PC-3 (cell line): Measurements from ENCODE around the gene FAM200B. TPM values are rescaled to one million over a fixed set of nuclear protein-coding genes. Genes with fewer than 3 reads are reported as not detected.

Experiments
- ATAC-seq: fragments of 200-7000 bp; cut with Tn5 transposase; 2 replicates; pipeline ENCODE4 v1.9.1; 2020; ENCODE audit warnings: mild to moderate bottlenecking, moderate library complexity
- BruUV-seq: library from RNA; stranded (reverse); fragments of 400-500 nt; replicated peaks from 2 replicates; lab custom pipeline; 2021; lab: Mats Ljungman, UMichigan
- CTCF ChIA-PET: fragments of 300-600 bp; sonication (Branson Sonifier 250); formaldehyde crosslinking; loops from one replicate; lab custom pipeline; 2022; ENCODE audit warnings: antibody characterized with exemption; lab: Charles Lee
- POLR2A ChIA-PET: fragments of 300-600 bp; sonication (Branson Sonifier 250); formaldehyde crosslinking; loops from one replicate; lab custom pipeline; 2022; ENCODE audit warnings: antibody characterized with exemption; ENCODE audit not compliant: unreplicated experiment; lab: Charles Lee
- DNase-seq: peaks from one replicate; pipeline ENCODE4 v3.0.0-alpha.2; 2015
- H2AFZ ChIP-seq: fragments of 300-600 bp; sonication (generic); 2 replicates; pipeline ENCODE4 v1.6.0; 2016; ENCODE audit warnings: antibody characterized with exemption, low read length
- H3F3A ChIP-seq: fragments of 300-600 bp; sonication (generic); one replicate; pipeline ENCODE4 v1.6.0; 2017; ENCODE audit warnings: antibody characterized with exemption, low read length, control low read depth, mild to moderate bottlenecking; ENCODE audit not compliant: unreplicated experiment
- H3K27ac ChIP-seq: fragments of 300-600 bp; sonication (generic); 2 replicates; pipeline ENCODE4 v1.5.1; 2016; ENCODE audit warnings: mild to moderate bottlenecking, low read length
- H3K27me3 ChIP-seq: fragments of 300-600 bp; sonication (generic); 2 replicates; pipeline ENCODE4 v1.6.1; 2016; ENCODE audit warnings: low read length, mixed read lengths
- H3K36me3 ChIP-seq: fragments of 300-600 bp; sonication (generic); 2 replicates; pipeline ENCODE4 v1.6.1; 2016; ENCODE audit warnings: low read depth, mixed run types, low read length, mixed read lengths
- H3K4me1 ChIP-seq: fragments of 300-600 bp; sonication (generic); 2 replicates; pipeline ENCODE4 v1.5.1; 2016; ENCODE audit warnings: low read length; ENCODE audit not compliant: insufficient read depth
- H3K4me2 ChIP-seq: fragments of 300-600 bp; sonication (generic); 2 replicates; pipeline ENCODE4 v1.6.0; 2016; ENCODE audit warnings: low read length
- H3K4me3 ChIP-seq: fragments of 300-600 bp; sonication (generic); 2 replicates; pipeline ENCODE4 v1.5.1; 2016; ENCODE audit warnings: mild to moderate bottlenecking, low read length, mixed read lengths
- H3K79me2 ChIP-seq: fragments of 300-600 bp; sonication (generic); 2 replicates; pipeline ENCODE4 v1.6.1; 2017; ENCODE audit warnings: low read length, mixed read lengths
- H3K9ac ChIP-seq: fragments of 300-600 bp; sonication (generic); 2 replicates; pipeline ENCODE4 v1.6.0; 2016; ENCODE audit warnings: mild to moderate bottlenecking, low read length
- H3K9me2 ChIP-seq: fragments of 300-600 bp; sonication (generic); replicated peaks from 2 replicates; pipeline ENCODE4 v1.6.1; 2016; ENCODE audit warnings: mixed run types, low read length, mixed read lengths
- H3K9me3 ChIP-seq: fragments of 300-600 bp; sonication (generic); 2 replicates; pipeline ENCODE4 v1.6.1; 2016; ENCODE audit warnings: low read length, mixed read lengths
- H4K20me1 ChIP-seq: fragments of 300-600 bp; sonication (generic); 2 replicates; pipeline ENCODE4 v1.6.1; 2016; ENCODE audit warnings: low read length, mixed read lengths
- CTCF ChIP-seq: fragments of 300-600 bp; sonication (generic); conservative IDR thresholded peaks from 2 replicates; pipeline ENCODE4 v1.5.1; 2017; ENCODE audit warnings: antibody characterized with exemption, low read depth, mild to moderate bottlenecking, low read length
- EZH2 ChIP-seq: fragments of 300-600 bp; sonication (generic); IDR thresholded peaks from one replicate; pipeline ENCODE4 v1.6.1; 2017; ENCODE audit warnings: antibody characterized with exemption, mild to moderate bottlenecking, low read length; ENCODE audit not compliant: unreplicated experiment
- EZH2phosphoT487 ChIP-seq: fragments of 300-600 bp; sonication (generic); IDR thresholded peaks from 2 replicates; pipeline ENCODE4 v1.6.1; 2018; ENCODE audit warnings: mild to moderate bottlenecking, antibody characterized with exemption, low read length, borderline replicate concordance
- intact Hi-C: fragments of 100-400 bp; cut with micrococcal nuclease; formaldehyde crosslinking; loops from 2 replicates; pipeline ENCODE4 v1.9.0; 2023
- total RNA-seq: library from RNA; depleted of rRNA; stranded (reverse); fragments of >200 nt; gene quantifications from 2 replicates; pipeline ENCODE4 v1.2.3, GENCODE V29; 2014; rRNA removed

The FAM200B gene
- total RNA-seq, 1 experiment from 2014 or later, result 20.1 TPM

GRCh38 chr4:15738877-15739276 lies 57.2 kb downstream of the FAM200B start:
- Histone ChIP-seq H3K9me2 (no peaks in the 10 kb centered on the region), H3K4me1 (no peaks in the 10 kb centered on the region), H3K9ac (no peak overlapping the region), H2AFZ (no peak overlapping the region), H3K9me3 (no peaks in the 10 kb centered on the region), H3K27ac (no peak overlapping the region), H3K4me2 (no peak overlapping the region), H4K20me1 (no peaks in the 10 kb centered on the region), H3K36me3 (no peaks in the 10 kb centered on the region), H3K4me3 (no peak overlapping the region), H3F3A (no peaks in the 10 kb centered on the region), H3K27me3 (no peaks in the 10 kb centered on the region), H3K79me2 (no peaks in the 10 kb centered on the region)
- ChIA-PET POLR2A (interaction anchor here (0.6 kb wide), 1 partner anchor 57 kb away, joined by 3 read pairs; no protein-coding TSS in a partner anchor), CTCF (no interaction called here)
- TF ChIP-seq CTCF, result no peak
- TF ChIP-seq EZH2, result no peak
- no peak for TF ChIP-seq EZH2phosphoT487
- no peak for ATAC-seq
- BruUV-seq, result no TSS peak
- intact Hi-C loops, result no loop called here
- no peak for DNase-seq

Other genes starting within 250 kb of the FAM200B start
- gene CC2D2A, start 211.9 kb upstream of the FAM200B start, total RNA-seq, result 13.1 and 13.4 TPM in 2 replicates
- 21.9 and 42.4 TPM in 2 replicates for gene FBXL5, start 26.5 kb upstream of the FAM200B start, total RNA-seq
- 0.69 and 0.86 TPM in 2 replicates for gene BST1, start 21.2 kb downstream of the FAM200B start, total RNA-seq
- gene CD38, start 96.5 kb downstream of the FAM200B start, total RNA-seq, result not detected in 2 replicates